H1 (cell line): Measurements from ENCODE around the gene XKR8. TPM values are rescaled to one million over a fixed set of nuclear protein-coding genes. Genes with fewer than 3 reads are reported as not detected.

Source experiments
- CTCF ChIA-PET: fragments of 300-600 bp; sonication (Branson Sonifier 250); formaldehyde crosslinking; loops from one replicate; lab custom pipeline; 2021; ENCODE audit not compliant: partially characterized antibody; lab: Charles Lee
- POLR2A ChIA-PET: fragments of 300-600 bp; sonication (Branson Sonifier 250); formaldehyde crosslinking; loops from one replicate; lab custom pipeline; 2021; ENCODE audit warnings: inconsistent platforms; ENCODE audit not compliant: partially characterized antibody; lab: Charles Lee
- DNase-seq, 2 experiments: peaks; one replicate each; pipeline versions ENCODE4 v3.0.0 to v3.0.0-alpha.2; 2010 to 2022; ENCODE audit warnings: low spot score in 2 of 2, low read depth in 1 of 2, mixed read lengths in 1 of 2
- FAIRE-seq: peaks from 2 replicates; lab custom pipeline; 2011; peaks lifted over from hg19 to GRCh38; lab: Jason Lieb, UNC
- H2AFZ ChIP-seq: 2 replicates; pipeline ENCODE4 v1.8.1; 2012; ENCODE audit warnings: low read length, inconsistent platforms
- H2AK5ac ChIP-seq: 2 replicates; pipeline ENCODE4 v1.6.1; 2013; ENCODE audit warnings: low read depth, low read length
- H2BK120ac ChIP-seq: replicated peaks from 2 replicates; pipeline ENCODE3; 2013; ENCODE audit warnings: low read depth, low read length, inconsistent platforms
- H2BK12ac ChIP-seq: 2 replicates; pipeline ENCODE4 v1.6.1; 2013; ENCODE audit warnings: low read depth, low read length
- H2BK15ac ChIP-seq: 2 replicates; pipeline ENCODE4 v1.6.1; 2013; ENCODE audit warnings: low read length
- H2BK20ac ChIP-seq: 2 replicates; pipeline ENCODE4 v1.6.1; 2013; ENCODE audit warnings: low read length
- H2BK5ac ChIP-seq: 2 replicates; pipeline ENCODE4 v1.6.1; 2013; ENCODE audit warnings: low read depth, low read length
- H3K14ac ChIP-seq: 2 replicates; pipeline ENCODE4 v1.6.1; 2013; ENCODE audit warnings: inconsistent platforms; ENCODE audit not compliant: insufficient read length
- H3K18ac ChIP-seq: 2 replicates; pipeline ENCODE4 v1.6.1; 2013; ENCODE audit warnings: low read length; ENCODE audit errors: extremely low read depth
- H3K23ac ChIP-seq: 2 replicates; pipeline ENCODE4 v1.6.1; 2013; ENCODE audit warnings: inconsistent platforms; ENCODE audit not compliant: insufficient read length
- H3K23me2 ChIP-seq: 2 replicates; pipeline ENCODE4 v1.6.1; 2013; ENCODE audit warnings: low read depth, low read length
- H3K27ac ChIP-seq: 2 replicates; pipeline ENCODE4 v1.6.1; 2011; ENCODE audit warnings: low read depth, low read length, inconsistent platforms
- H3K27me3 ChIP-seq, 4 experiments: replicated peaks in 1 of 4; 1 replicate in 1 of 4; 2 replicates in 3 of 4; pipeline versions ENCODE4 v1.6.1 to v1.8.1; 2011 to 2013; ENCODE audit warnings: low read length in 3 of 4, mild to moderate bottlenecking in 3 of 4, inconsistent platforms in 2 of 4, mixed read lengths in 2 of 4, moderate library complexity in 1 of 4; ENCODE audit not compliant: control insufficient read depth in 3 of 4, insufficient read depth in 3 of 4; ENCODE audit errors: extremely low read depth in 1 of 4
- H3K36me3 ChIP-seq, 4 experiments: 2 replicates each; pipeline versions ENCODE4 v1.6.1 to v1.8.1; 2011 to 2013; ENCODE audit warnings: mild to moderate bottlenecking in 4 of 4, low read length in 3 of 4, moderate library complexity in 2 of 4, control low read depth in 1 of 4, inconsistent platforms in 1 of 4; ENCODE audit not compliant: insufficient read depth in 4 of 4, control insufficient read depth in 2 of 4
- H3K4ac ChIP-seq: replicated peaks from 2 replicates; pipeline ENCODE3; 2013; ENCODE audit warnings: low read length, low read depth, mixed read lengths, inconsistent platforms; ENCODE audit not compliant: insufficient read length
- H3K4me1 ChIP-seq, 4 experiments: replicated peaks in 1 of 4; 1 replicate in 1 of 4; 2 replicates in 3 of 4; pipeline versions ENCODE4 v1.6.1 to v1.8.1; 2011 to 2013; ENCODE audit warnings: low read length in 3 of 4, inconsistent platforms in 2 of 4, mixed read lengths in 1 of 4; ENCODE audit not compliant: insufficient read depth in 4 of 4, control insufficient read depth in 3 of 4
- H3K4me2 ChIP-seq, 2 experiments: 2 replicates each; pipeline versions ENCODE4 v1.6.1 to v1.8.1; 2011 to 2013; ENCODE audit warnings: low read depth in 2 of 2, low read length in 2 of 2, control low read depth in 1 of 2, inconsistent platforms in 1 of 2, mild to moderate bottlenecking in 1 of 2; ENCODE audit not compliant: insufficient read depth in 1 of 2
- H3K4me3 ChIP-seq, 4 experiments: fragments of 200-600, 300-600 bp in 1 of 4; sonication (generic), shearing (Covaris generic), sonication (Bioruptor Twin) in 1 of 4; 2 replicates each; pipeline versions ENCODE4 v1.5.1 to v1.8.1; 2011 to 2016; ENCODE audit warnings: low read length in 4 of 4, low read depth in 3 of 4, control low read depth in 2 of 4, inconsistent platforms in 2 of 4, mild to moderate bottlenecking in 2 of 4, mixed read lengths in 1 of 4, moderate library complexity in 1 of 4; ENCODE audit not compliant: insufficient read depth in 2 of 4; ENCODE audit errors: extremely low read depth in 1 of 4
- H3K56ac ChIP-seq: replicated peaks from 2 replicates; pipeline ENCODE3; 2013; ENCODE audit warnings: low read depth, mild to moderate bottlenecking, mixed read lengths, low read length, inconsistent platforms; ENCODE audit not compliant: insufficient read length
- H3K79me1 ChIP-seq: 2 replicates; pipeline ENCODE4 v1.6.1; 2013; ENCODE audit warnings: low read depth, low read length, control low read depth
- H3K79me2 ChIP-seq, 2 experiments: 2 replicates each; pipeline versions ENCODE4 v1.6.1 to v1.8.1; 2012 to 2013; ENCODE audit warnings: low read length in 2 of 2, mild to moderate bottlenecking in 2 of 2, inconsistent platforms in 1 of 2; ENCODE audit not compliant: insufficient read depth in 2 of 2, control insufficient read depth in 1 of 2
- H3K9ac ChIP-seq, 4 experiments: replicated peaks in 1 of 4; 1 replicate in 1 of 4; 2 replicates in 3 of 4; pipeline versions ENCODE4 v1.6.1 to v1.8.1; 2011 to 2013; ENCODE audit warnings: low read depth in 3 of 4, low read length in 3 of 4, control low read depth in 2 of 4, mild to moderate bottlenecking in 2 of 4, moderate library complexity in 2 of 4, inconsistent platforms in 1 of 4; ENCODE audit errors: extremely low read depth in 1 of 4
- H3K9me3 ChIP-seq, 2 experiments: 2 replicates each; pipeline versions ENCODE4 v1.6.1 to v1.8.1; 2012 to 2013; ENCODE audit warnings: mild to moderate bottlenecking in 2 of 2, moderate library complexity in 2 of 2, control low read depth in 1 of 2, inconsistent platforms in 1 of 2, low read depth in 1 of 2, low read length in 1 of 2, mixed read lengths in 1 of 2; ENCODE audit not compliant: insufficient read depth in 2 of 2
- H4K20me1 ChIP-seq, 2 experiments: replicated peaks in 1 of 2; 2 replicates each; pipeline versions ENCODE3 to v1.8.1; 2011 to 2013; ENCODE audit warnings: inconsistent platforms in 2 of 2, low read length in 2 of 2, mild to moderate bottlenecking in 1 of 2; ENCODE audit not compliant: insufficient read depth in 2 of 2, control insufficient read depth in 1 of 2
- H4K5ac ChIP-seq: 2 replicates; pipeline ENCODE4 v1.6.1; 2013; ENCODE audit warnings: low read length, low read depth, mixed read lengths, inconsistent platforms; ENCODE audit not compliant: insufficient read length
- H4K8ac ChIP-seq: 2 replicates; pipeline ENCODE4 v1.8.0; 2013; ENCODE audit warnings: mild to moderate bottlenecking, moderate library complexity, low read length, inconsistent platforms; ENCODE audit not compliant: insufficient read depth; ENCODE audit errors: extremely low read depth
- H4K91ac ChIP-seq: replicated peaks from 2 replicates; pipeline ENCODE3; 2013; ENCODE audit warnings: low read length, mixed read lengths, inconsistent platforms; ENCODE audit not compliant: insufficient read length
- ASH2L ChIP-seq: fragments of 200-600, 300-600 bp; sonication (generic); IDR thresholded peaks from one replicate; pipeline ENCODE4 v1.7.1; 2017; ENCODE audit warnings: low read length
- CHD2 ChIP-seq: IDR thresholded peaks from 2 replicates; pipeline ENCODE4 v1.6.1; 2012; ENCODE audit warnings: low read length, improper control_type of control experiment
- CREB1 ChIP-seq: IDR thresholded peaks from 2 replicates; pipeline ENCODE4 v1.6.1; 2012; ENCODE audit warnings: inconsistent platforms
- JUN ChIP-seq: IDR thresholded peaks from 2 replicates; pipeline ENCODE4 v1.6.1; 2011; ENCODE audit warnings: low read depth, mild to moderate bottlenecking, improper control_type of control experiment, low read length
- MAX ChIP-seq: IDR thresholded peaks from 2 replicates; pipeline ENCODE4 v1.6.1; 2012; ENCODE audit warnings: inconsistent platforms
- SP4 ChIP-seq: IDR thresholded peaks from 2 replicates; pipeline ENCODE4 v1.6.1; 2012; ENCODE audit warnings: low read length, inconsistent platforms
- SUZ12 ChIP-seq: fragments of 200-600 bp; sonication (generic); IDR thresholded peaks from 2 replicates; pipeline ENCODE4 v1.6.1; 2012; ENCODE audit warnings: mild to moderate bottlenecking, inconsistent platforms, low read length, moderate library complexity, mixed read lengths
- TAF1 ChIP-seq: IDR thresholded peaks from 2 replicates; pipeline ENCODE4 v1.6.1; 2011; ENCODE audit warnings: mild to moderate bottlenecking, low read depth, low read length
- TEAD4 ChIP-seq: IDR thresholded peaks from 2 replicates; pipeline ENCODE4 v1.6.1; 2012; ENCODE audit warnings: low read depth, low read length, inconsistent platforms, mixed read lengths
- WGBS, 2 experiments: shearing (Covaris generic) in 1 of 2; methylation state at CpG; one replicate each; pipeline versions ENCODE4 v1.1.6 to v1.1.7; 2013 to 2015; ENCODE audit warnings: low lambda C conversion rate in 2 of 2, mixed read lengths in 2 of 2, inconsistent platforms in 1 of 2, low coverage in 1 of 2, missing lambda C conversion rate in 1 of 2; ENCODE audit not compliant: insufficient replicate concordance in 2 of 2, insufficient coverage in 1 of 2, insufficient read length in 1 of 2; ENCODE audit errors: extremely low coverage in 1 of 2, missing lambda C conversion rate in 1 of 2; 5-methylcytosine and 5-hydroxymethylcytosine counted together
- long read RNA-seq, 2 experiments: library from RNA in 1 of 2; library from capped mRNA in 1 of 2; stranded (forward); transcript quantifications; one replicate each; pipeline ENCODE4 v2.0.0, GENCODE V29; 2021; ENCODE audit warnings: inconsistent platforms in 1 of 2
- polyA minus RNA-seq, 3 experiments: library from RNA; depleted of rRNA, polyadenylated mRNA; stranded (reverse); fragments of >200 nt; gene quantifications; 1 replicate in 2 of 3; 2 replicates in 1 of 3; pipeline ENCODE4 v1.2.3, GENCODE V29; 2011
- polyA plus RNA-seq, 7 experiments: library from polyadenylated mRNA; depleted of rRNA in 3 of 7; stranded (reverse) in 5 of 7; unstranded in 2 of 7; fragments of >200 nt in 5 of 7; fragments of 200-250 nt in 2 of 7; gene quantifications; 1 replicate in 5 of 7; 2 replicates in 1 of 7; 4 replicates in 1 of 7; pipeline versions ENCODE4 v1.2.1 to v1.2.3, GENCODE V29; 2011 to 2013; ENCODE audit warnings: missing spikeins in 2 of 7, mixed read lengths in 2 of 7
- total RNA-seq: library from RNA; stranded (reverse); fragmentation: NEBNext Ultra II Directional; extraction: Animal tissue kit (Norgen Biotek cat#: 25700); gene quantifications from 2 replicates; pipeline ENCODE4 v1.2.1, GENCODE V29; 2021

The XKR8 gene
- total RNA-seq (13.8 and 14.2 TPM in 2 replicates), polyA plus RNA-seq (2011; rRNA removed) (16.3 and 20.0 TPM in 2 replicates), polyA minus RNA-seq (2011; rRNA and poly(A)+ RNA removed) (8.9 and 11.6 TPM in 2 replicates)
- 15.2 TPM for polyA plus RNA-seq (2011; cell fraction: cytosol; rRNA removed)
- 15.8 TPM for polyA plus RNA-seq (2011; cell fraction: nucleus; rRNA removed)
- 8.1 to 13.0 TPM (median 12.5 TPM) in 4 replicates for polyA plus RNA-seq (2012, experiment 1 of 2)
- polyA plus RNA-seq (2012, experiment 2 of 2), result 20.2 TPM
- polyA plus RNA-seq (2013, experiment 1 of 2), result 16.0 TPM
- polyA plus RNA-seq (2013, experiment 2 of 2), result 16.9 TPM
- polyA minus RNA-seq (2011; cell fraction: cytosol; rRNA and poly(A)+ RNA removed), result 13.2 TPM
- 9.8 TPM for polyA minus RNA-seq (2011; cell fraction: nucleus; rRNA and poly(A)+ RNA removed)
- long read RNA-seq, experiment 1, transcript XKR8-201 (3 exons, 2,692 nt), result major isoform, 9 of 19 reads
- long read RNA-seq, experiment 1, partial matches to known transcripts, result 0 of 19 reads
- long read RNA-seq, experiment 1, other reads (novel, unspliced or antisense), result 10 of 19 reads
- long read RNA-seq, experiment 2, partial matches to known transcripts, result 0 of 1 reads
- long read RNA-seq, experiment 2, other reads (novel, unspliced or antisense), result 0 of 1 reads

GRCh38 chr1:27959792-27960603 lies at the start of gene XKR8:
TSS of gene XKR8 (plus strand) at chr1:27959973. CDS start at chr1:27960070, 97 bp downstream.
- H2AFZ ChIP-seq, result peak within 1 kb of the TSS; percentile 39; the same call in 1 of the 2 replicates
- H2BK12ac ChIP-seq, result peak within 1 kb of the TSS; percentile 90
- peak within 1 kb of the TSS; percentile 90 for H2BK5ac ChIP-seq
- H4K5ac ChIP-seq, result peak within 1 kb of the TSS; percentile 96
- no peaks in the 10 kb centered on the region for H3K9me3 ChIP-seq
- peak within 1 kb of the TSS; percentile 84 for H3K27ac ChIP-seq
- peak within 1 kb of the TSS; percentile 72; the same call in 1 of the 2 replicates for H2BK15ac ChIP-seq
- 5% methylated on average over 53 of the region's 68 CpGs; no CpG with 5 or more reads in 1 of the 2 experiments for WGBS, 2 experiments
- H3K56ac ChIP-seq, result peak within 1 kb of the TSS; percentile 42
- peak within 1 kb of the TSS; percentile 94 for H4K91ac ChIP-seq
- ChIA-PET CTCF (interaction anchor here (0.8 to 6.4 kb wide), 9 partner anchors 10 to 187 kb away, joined by 3 to 46 read pairs (median 4); partner anchors contain the start of gene STX12), POLR2A (interaction anchor here (0.7 to 3.0 kb wide), 16 partner anchors 9 to 249 kb away, joined by 3 to 18 read pairs (median 4); partner anchors contain the start of gene EYA3)
- no peaks in the 10 kb centered on the region for H3K79me2 ChIP-seq
- H2BK20ac ChIP-seq, result no peak within 1 kb of the TSS
- H3K14ac ChIP-seq, result peak within 1 kb of the TSS; percentile 95
- FAIRE-seq (no peak), DNase-seq (peak; percentile 70 to 92)
- H3K27me3 ChIP-seq, result no peaks in the 10 kb centered on the region
- H4K20me1 ChIP-seq, result peaks cover 0 to 5% of the 10 kb centered on the region in 2 experiments
- H3K79me1 ChIP-seq, result no peaks in the 10 kb centered on the region
- H4K8ac ChIP-seq, result peak within 1 kb of the TSS; percentile 98
- H2AK5ac ChIP-seq, result no peak within 1 kb of the TSS
- H3K9ac ChIP-seq, result peak within 1 kb of the TSS; percentile 72 to 93 (median 76)
- peak within 1 kb of the TSS; percentile 85 for H2BK120ac ChIP-seq
- peaks cover under 1 to 30% (median 12%) of the 10 kb centered on the region in 4 experiments; a peak in 7 of 8 replicates for H3K36me3 ChIP-seq
- H3K4me3 ChIP-seq, result peak within 1 kb of the TSS; percentile 70 to 80 (median 72)
- H3K23me2 ChIP-seq, result peaks cover 11% of the 10 kb centered on the region
- H3K4me2 ChIP-seq, result peak within 1 kb of the TSS; percentile 97 to 99
- no peak within 1 kb of the TSS for H3K23ac ChIP-seq
- H3K18ac ChIP-seq, result peak within 1 kb of the TSS; percentile 90
- peak within 1 kb of the TSS; percentile 97 for H3K4ac ChIP-seq
- peaks cover 0 to 11% (median 8%) of the 10 kb centered on the region in 4 experiments; a peak in 6 of 7 replicates for H3K4me1 ChIP-seq
- 0 out of 2 replicates have a peak, but pooled peaks have one; percentile 33 for TF ChIP-seq SP4
- TF ChIP-seq SUZ12, result no peak
- peak; percentile 62 for TF ChIP-seq ASH2L
- peak; percentile 67 for TF ChIP-seq TAF1
- no peak for TF ChIP-seq CHD2
- TF ChIP-seq MAX, result peak; percentile 41; the same call in 1 of the 2 replicates
- TF ChIP-seq CREB1, result peak; percentile 44; the same call in 1 of the 2 replicates
- 0 out of 2 replicates have a peak, but pooled peaks have one; percentile 13 for TF ChIP-seq TEAD4
- no peak for TF ChIP-seq JUN
